ENCODE data around the gene GHRH. TPM values are rescaled to one million over a fixed set of nuclear protein-coding genes. Genes with fewer than 3 reads are reported as not detected.

The GHRH gene
- total RNA-seq, 2 experiments from 2014 or later: not detected

DNA sequence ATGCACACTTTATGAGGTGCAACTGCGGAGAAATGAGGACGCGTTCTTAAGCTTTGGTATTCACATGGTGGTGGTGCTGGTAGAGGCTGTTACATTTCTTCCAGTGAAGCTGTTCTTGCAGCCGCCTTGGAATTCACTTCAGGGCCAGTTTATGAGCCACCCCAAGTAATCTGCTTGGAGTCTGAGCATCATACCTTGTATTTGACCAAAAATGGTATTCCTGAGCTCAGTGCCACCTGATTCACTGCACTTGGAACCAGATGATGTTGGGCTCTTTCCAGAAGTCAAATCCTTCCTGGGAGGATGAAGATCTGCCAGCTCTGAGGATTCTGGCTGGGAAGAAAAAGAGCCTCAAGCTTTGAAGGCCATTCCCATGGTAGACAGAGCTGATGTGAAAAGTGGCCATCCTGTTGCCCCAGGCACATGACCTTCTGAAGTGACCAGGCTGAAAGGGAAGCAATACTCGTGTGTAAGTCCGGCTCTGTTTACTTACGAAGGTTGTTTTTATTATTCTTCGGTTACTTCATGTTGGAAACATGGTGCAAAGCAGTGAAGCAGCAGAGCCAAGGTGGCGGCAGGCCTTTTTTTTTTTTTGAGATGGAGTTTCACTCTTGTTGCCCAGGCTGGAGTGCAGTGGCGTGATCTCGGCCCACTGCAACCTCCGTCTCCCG lies 35.6 kb upstream of the GHRH start:
- Mint-ChIP-seq H3K36me3 (peaks cover 45% of the 10 kb centered on the region), H3K27ac (no peak overlapping the region), H3K4me3 (no peak overlapping the region), H3K4me1 (peaks cover 36% of the 10 kb centered on the region), H3K27me3 (no peaks in the 10 kb centered on the region), H3K9me3 (ENCODE audit: low read depth) (no peaks in the 10 kb centered on the region)
- CTCF ChIA-PET: interaction anchor here (0.8 kb wide), 1 partner anchor 15 kb away, joined by 3 read pairs; no protein-coding TSS in a partner anchor
- no peak for ATAC-seq
- DNase-seq: no peak

DNA sequence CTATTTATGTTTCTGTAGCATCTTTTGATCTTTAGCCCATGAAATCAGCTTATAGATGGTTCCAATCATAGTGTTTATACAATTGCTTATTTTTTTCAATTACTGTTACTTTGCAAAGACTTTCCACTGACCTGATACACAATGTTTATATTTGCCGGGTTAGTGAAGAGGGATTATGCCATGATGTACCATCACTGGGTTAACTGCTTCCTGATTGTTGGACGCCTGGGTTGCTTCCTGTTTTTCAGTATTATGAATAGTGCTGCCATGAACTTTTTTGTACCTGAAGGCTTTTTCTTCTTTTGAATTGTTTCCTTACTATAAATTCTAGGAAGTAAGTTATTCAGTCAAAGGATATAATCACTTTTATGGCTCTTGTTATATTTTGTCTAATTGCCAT lies 34.8 kb upstream of the GHRH start:
- CTCF ChIA-PET: interaction anchor here (0.8 kb wide), 1 partner anchor 16 kb away, joined by 3 read pairs; no protein-coding TSS in a partner anchor
- peaks cover 42% of the 10 kb centered on the region for H3K36me3 Mint-ChIP-seq
- H3K27me3 Mint-ChIP-seq: no peaks in the 10 kb centered on the region
- no peak overlapping the region for H3K27ac Mint-ChIP-seq
- no peak overlapping the region for H3K4me3 Mint-ChIP-seq
- DNase-seq (no peak), ATAC-seq (no peak)
- H3K9me3 Mint-ChIP-seq (ENCODE audit: low read depth): no peaks in the 10 kb centered on the region
- peaks cover 41% of the 10 kb centered on the region for H3K4me1 Mint-ChIP-seq

DNA sequence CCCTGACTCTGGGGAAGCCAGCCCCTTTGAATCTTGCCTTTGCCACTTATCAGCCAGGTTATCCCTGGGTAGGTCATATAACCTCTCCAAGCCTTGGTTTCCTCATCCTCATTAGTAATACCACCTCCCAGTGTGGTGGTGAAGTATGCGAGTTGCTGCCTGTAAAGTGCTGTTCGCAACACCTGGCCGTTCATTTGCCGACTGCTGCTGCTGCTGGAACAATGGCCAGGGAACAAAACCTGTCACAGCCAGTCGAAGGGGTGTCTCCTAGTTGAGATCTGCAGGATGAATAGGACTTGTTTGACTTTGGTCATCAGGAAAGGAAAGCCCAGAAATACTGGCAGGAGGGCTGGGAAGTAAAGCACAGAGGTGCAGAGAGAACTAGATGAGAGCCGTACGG lies 34.0 kb upstream of the GHRH start:
- no peak for ATAC-seq
- H3K36me3 Mint-ChIP-seq: peaks cover 40% of the 10 kb centered on the region
- H3K27me3 Mint-ChIP-seq: no peaks in the 10 kb centered on the region
- no peak for DNase-seq
- peaks cover 49% of the 10 kb centered on the region for H3K4me1 Mint-ChIP-seq
- H3K4me3 Mint-ChIP-seq: no peak overlapping the region
- CTCF ChIA-PET: no interaction called here
- H3K27ac Mint-ChIP-seq: no peak overlapping the region
- H3K9me3 Mint-ChIP-seq (ENCODE audit: low read depth): no peaks in the 10 kb centered on the region

DNA sequence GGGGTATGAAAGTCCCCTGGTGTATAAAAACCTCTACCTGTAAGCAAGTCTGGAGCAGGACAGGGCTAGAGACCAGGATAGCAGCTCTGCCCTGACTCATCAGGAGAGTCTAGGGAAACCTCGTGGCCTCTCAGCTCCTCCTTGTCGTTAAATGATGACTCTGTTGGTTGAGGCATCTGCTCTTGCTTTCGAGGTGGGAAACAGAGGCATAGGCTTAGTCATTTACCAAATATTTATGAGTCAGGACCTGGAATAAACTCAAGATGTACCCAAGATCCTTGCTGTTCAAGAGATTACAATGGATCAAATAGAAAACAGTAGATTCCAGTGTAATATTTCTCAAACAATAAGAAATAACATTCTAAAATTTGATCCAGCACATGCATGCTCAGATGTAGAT lies 33.4 kb upstream of the GHRH start:
- CTCF ChIA-PET: no interaction called here
- Mint-ChIP-seq H3K36me3 (peaks cover 34% of the 10 kb centered on the region), H3K4me3 (no peak overlapping the region), H3K9me3 (ENCODE audit: low read depth) (no peaks in the 10 kb centered on the region), H3K27ac (no peak overlapping the region), H3K4me1 (peaks cover 50% of the 10 kb centered on the region), H3K27me3 (no peaks in the 10 kb centered on the region)
- ATAC-seq: peak; percentile 51
- DNase-seq: no peak

DNA sequence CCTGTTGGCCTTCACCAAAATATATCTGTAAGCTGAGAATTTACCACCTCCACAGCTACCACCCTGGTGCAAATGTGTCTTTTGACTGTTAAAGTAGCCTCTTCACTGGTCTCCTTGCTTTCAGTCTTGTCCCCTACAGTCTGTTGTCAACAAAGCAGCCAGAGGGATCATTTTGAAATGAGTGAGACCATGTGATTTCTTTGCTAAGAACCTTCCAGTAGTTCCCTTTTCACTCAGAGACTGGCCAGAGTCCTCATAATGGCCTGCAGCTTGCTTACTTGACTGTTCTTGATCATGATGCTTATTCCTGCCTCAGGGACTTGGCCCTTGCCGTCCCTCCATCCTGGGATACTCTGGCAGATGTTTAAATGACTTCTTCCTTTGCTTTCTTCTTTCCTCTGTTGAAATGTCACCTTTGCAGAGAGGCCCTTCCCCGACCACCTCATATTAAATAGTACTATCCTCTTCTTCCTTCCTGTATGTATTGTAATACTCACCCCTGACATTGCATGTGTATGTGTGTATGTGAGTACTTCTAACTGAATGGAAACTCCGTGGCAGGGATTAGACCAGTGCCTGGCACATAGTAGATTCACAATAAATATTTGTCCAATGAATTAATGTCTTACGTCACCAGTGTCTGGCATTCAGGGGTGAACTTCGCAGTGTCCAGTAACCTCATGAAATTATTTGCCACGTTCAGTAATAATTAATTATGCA lies 32.8 kb upstream of the GHRH start:
- Mint-ChIP-seq H3K9me3 (ENCODE audit: low read depth) (no peaks in the 10 kb centered on the region), H3K27ac (no peak overlapping the region), H3K4me3 (no peak overlapping the region), H3K4me1 (peaks cover 53% of the 10 kb centered on the region), H3K27me3 (no peaks in the 10 kb centered on the region), H3K36me3 (peaks cover 31% of the 10 kb centered on the region)
- DNase-seq (no peak), ATAC-seq (no peak)
- CTCF ChIA-PET: no interaction called here

DNA sequence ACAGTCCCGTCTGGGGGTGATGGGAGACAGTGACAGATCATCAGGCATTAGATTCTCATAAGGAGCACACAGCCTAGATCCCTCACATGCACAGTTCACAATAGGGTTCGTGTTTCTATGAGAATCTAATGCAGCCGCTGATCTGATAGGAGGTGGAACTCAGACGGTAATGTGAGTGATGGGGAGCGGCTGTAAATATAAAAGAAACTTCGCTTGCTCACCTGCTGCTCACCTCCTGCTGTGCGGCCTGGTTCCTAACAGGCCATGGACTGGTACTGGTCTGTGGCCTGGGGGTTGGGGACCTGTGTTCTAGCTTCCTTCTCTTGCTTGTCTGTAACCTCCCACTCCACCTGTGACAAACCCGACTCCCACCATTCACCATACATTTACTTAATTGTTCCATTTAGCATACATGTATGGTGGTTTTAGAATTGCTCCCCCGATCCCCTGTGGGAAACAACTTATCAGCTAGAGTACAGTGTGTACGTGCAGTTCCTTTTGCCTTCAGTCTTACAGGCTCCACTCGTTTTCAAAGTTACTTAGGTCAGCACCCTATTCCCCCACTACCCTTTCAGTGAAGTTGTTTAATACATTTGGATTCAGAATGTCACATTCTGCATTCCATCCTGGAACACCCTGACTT lies 31.8 kb upstream of the GHRH start:
- H3K27ac Mint-ChIP-seq: no peak overlapping the region
- H3K4me1 Mint-ChIP-seq: peaks cover 58% of the 10 kb centered on the region
- no peak for ATAC-seq
- DNase-seq: no peak
- CTCF ChIA-PET: no interaction called here
- peaks cover 27% of the 10 kb centered on the region for H3K36me3 Mint-ChIP-seq
- no peaks in the 10 kb centered on the region for H3K9me3 Mint-ChIP-seq (ENCODE audit: low read depth)
- no peak overlapping the region for H3K4me3 Mint-ChIP-seq
- no peaks in the 10 kb centered on the region for H3K27me3 Mint-ChIP-seq

DNA sequence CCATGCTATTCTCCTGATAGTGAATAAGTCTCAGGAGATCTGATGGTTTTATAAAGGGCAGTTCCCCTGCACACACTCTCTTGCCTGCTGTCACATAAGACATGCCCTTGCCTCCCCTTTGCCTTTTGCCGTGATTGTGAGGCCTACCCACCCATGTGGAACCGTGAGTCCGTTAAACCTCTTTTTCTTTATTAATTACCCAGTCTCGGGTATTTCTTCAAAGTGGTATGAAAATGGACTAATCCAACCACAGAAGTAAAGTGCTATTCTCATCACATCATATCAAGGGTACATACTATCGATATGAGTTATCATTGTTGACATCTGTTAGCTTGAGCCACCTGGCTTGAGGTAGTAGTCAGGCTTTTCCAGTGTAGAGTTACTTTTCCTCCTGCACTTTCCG lies 30.1 kb upstream of the GHRH start:
- Mint-ChIP-seq H3K4me1 (peaks cover 52% of the 10 kb centered on the region), H3K9me3 (ENCODE audit: low read depth) (no peaks in the 10 kb centered on the region), H3K27me3 (no peaks in the 10 kb centered on the region), H3K36me3 (peaks cover 21% of the 10 kb centered on the region), H3K4me3 (peak overlapping the region; percentile 16), H3K27ac (peak overlapping the region; percentile 7)
- CTCF ChIA-PET: no interaction called here
- no peak for ATAC-seq
- DNase-seq: no peak

DNA sequence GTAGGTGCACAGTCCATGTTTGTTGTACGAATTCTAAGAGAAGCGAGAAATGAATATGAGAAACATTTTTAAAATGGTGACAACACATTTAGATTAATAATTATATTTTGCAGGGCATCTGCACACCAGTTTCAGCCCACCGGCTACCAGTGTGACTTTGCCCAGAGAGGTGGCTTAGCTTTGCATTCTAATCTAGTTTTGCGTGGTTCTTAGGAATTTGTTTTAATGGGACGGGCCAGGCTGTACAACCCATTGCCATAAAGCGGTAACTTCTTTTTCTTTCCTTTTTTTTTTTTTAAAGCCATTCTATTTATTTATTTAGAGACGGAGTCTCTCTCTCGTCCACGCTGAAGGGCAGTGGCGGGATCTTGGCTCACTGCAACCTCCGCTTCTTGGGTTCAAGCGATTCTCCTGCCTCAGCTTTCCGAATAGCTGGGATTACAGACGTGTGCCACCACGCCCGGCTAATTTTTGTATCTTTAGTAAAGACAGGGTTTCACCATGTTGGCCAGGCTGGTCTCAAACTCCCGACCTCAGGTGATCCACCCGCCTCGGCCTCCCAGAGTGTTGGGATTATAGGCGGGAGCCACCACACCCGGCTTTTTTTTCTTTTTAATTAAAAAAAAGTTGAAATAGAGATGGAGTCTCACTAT lies 28.7 kb upstream of the GHRH start:
- no peaks in the 10 kb centered on the region for H3K9me3 Mint-ChIP-seq (ENCODE audit: low read depth)
- CTCF ChIA-PET: interaction anchor here (1.2 kb wide), 3 partner anchors 55 to 100 kb away, joined by 3 read pairs; no protein-coding TSS in a partner anchor
- ATAC-seq (no peak), DNase-seq (no peak)
- peaks cover 43% of the 10 kb centered on the region for H3K4me1 Mint-ChIP-seq
- peak overlapping the region; percentile 81 for H3K4me3 Mint-ChIP-seq
- H3K27ac Mint-ChIP-seq: peak overlapping the region; percentile 91
- peaks cover 21% of the 10 kb centered on the region for H3K36me3 Mint-ChIP-seq
- no peaks in the 10 kb centered on the region for H3K27me3 Mint-ChIP-seq

DNA sequence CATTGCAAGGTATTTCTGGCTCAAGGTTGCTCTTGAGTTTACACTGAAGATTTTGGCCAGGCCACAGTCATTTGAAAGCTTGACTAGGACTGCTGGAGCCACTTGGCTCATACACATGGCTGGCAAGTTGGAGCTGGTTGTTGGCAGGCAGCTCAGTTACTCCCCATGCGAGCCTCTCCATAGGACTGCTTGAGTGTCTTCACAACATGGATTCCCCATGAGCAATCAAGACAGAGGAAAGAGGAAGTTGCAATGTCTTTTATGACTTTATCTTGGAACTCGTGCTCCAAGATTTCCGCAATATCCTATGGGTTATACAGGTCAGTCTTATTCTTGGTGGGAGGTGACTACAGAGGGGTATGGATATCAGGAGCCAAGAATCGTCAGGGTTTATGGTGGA lies 26.5 kb upstream of the GHRH start:
- Mint-ChIP-seq H3K27ac (no peak overlapping the region), H3K27me3 (peaks cover 5% of the 10 kb centered on the region), H3K4me1 (peaks cover 26% of the 10 kb centered on the region), H3K4me3 (peak overlapping the region; percentile 31), H3K36me3 (peaks cover 15% of the 10 kb centered on the region), H3K9me3 (ENCODE audit: low read depth) (no peaks in the 10 kb centered on the region)
- DNase-seq: no peak
- CTCF ChIA-PET: interaction anchor here (1.9 kb wide), 2 partner anchors 12 to 240 kb away, joined by 5 read pairs; partner anchors contain the start of gene BLCAP
- no peak for ATAC-seq

DNA sequence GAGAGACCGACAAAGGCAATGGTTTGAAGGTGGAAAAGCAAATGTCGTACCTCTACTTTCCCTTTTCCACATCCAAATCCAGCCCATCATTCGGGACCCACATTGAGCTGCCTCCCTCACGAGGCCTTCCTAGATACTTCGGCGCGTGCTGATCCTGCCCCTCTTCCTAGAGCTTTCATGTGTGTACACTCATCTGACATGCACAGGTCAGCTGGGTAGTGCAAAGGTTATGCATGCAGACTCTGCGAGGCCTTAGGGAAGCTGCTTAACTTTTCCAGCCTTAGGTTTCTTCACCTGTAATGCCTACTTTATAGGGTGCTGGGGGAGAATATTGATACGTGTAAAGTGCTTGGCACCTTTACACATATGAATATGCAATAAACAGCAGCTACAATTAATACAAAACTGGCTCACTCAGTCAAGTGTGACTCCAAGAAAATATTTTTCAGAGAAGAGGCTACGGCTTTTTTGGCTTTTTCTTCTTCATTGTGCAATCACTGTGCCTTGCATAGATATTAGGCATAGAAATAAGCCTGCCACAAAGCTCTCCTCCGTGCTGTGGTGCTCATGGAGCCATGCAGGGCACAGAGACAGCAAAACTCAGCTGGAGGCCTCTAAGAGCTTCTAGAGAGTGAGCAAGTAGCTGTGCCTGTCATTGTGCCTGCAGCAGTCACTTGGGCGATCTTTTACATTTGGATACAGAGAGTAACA lies 24.2 kb upstream of the GHRH start:
- Mint-ChIP-seq H3K4me3 (no peak overlapping the region), H3K27me3 (peaks cover 14% of the 10 kb centered on the region), H3K9me3 (ENCODE audit: low read depth) (no peaks in the 10 kb centered on the region), H3K4me1 (peaks cover 12% of the 10 kb centered on the region), H3K36me3 (no peaks in the 10 kb centered on the region), H3K27ac (no peak overlapping the region)
- CTCF ChIA-PET: interaction anchor here (1.3 kb wide), 1 partner anchor 9 kb away, joined by 3 read pairs; no protein-coding TSS in a partner anchor
- DNase-seq (no peak), ATAC-seq (no peak)

DNA sequence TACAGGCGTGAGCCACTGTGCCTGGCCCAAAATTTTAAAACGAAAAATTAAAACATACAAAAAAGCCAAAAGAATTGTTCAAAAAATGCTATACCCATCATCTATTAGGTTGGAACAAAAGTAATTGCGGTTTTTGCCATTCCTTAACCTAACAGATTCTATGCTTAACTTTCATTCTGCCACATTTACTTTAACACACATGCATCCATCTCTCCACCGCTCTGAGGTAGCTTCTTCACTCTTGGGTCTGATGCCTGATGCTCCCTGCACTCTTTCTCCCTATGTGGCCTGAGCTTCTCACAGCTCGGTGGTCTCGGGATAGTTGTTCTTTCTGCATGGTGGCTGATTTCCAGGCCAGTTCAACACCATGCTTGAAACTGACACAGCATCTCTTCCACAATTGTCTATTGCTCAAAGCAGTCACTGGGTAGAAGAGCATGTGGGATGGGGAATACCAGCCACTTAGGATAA lies 23.1 kb upstream of the GHRH start:
- peaks cover 7% of the 10 kb centered on the region for H3K4me1 Mint-ChIP-seq
- CTCF ChIA-PET: interaction anchor here (1.3 kb wide), 2 partner anchors 8 to 14 kb away, joined by 3 read pairs; no protein-coding TSS in a partner anchor
- H3K27ac Mint-ChIP-seq: no peak overlapping the region

DNA sequence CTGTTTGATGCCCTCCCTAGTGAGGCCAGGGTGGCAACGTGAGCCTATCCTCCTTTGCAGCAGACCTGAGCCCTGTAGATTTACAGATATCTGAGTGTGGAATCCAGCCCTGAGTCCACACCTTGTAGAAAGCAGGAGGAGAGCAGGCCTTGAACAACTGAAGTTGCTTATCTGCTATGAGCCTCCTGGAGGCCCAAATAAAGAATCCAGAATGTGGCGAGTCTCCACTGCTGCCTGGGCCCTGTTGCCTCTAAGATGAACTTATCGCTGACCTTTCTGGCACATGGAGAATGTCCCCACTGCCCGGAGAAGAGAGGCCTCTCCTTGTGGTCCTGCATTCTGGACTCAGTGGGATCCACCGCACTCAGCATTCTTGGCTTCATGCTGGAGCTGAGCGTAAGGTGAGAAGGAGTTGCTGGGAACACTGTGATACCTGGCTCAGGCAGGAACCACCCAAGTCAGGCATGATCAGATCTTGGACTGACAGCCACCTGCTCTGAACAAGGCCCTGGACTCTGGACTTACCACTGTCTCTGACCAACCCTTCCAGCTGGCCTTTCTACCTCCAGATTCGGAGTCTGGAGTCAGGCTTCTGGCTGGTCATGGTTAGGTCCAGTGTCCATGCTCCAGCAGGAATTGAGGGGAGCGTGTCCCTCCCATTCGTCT lies 22.0 kb upstream of the GHRH start:
- CTCF ChIA-PET: interaction anchor here (1.3 kb wide), 1 partner anchor 13 kb away, joined by 3 read pairs; no protein-coding TSS in a partner anchor
- Mint-ChIP-seq H3K4me3 (no peak overlapping the region), H3K27ac (no peak overlapping the region), H3K36me3 (no peaks in the 10 kb centered on the region), H3K9me3 (ENCODE audit: low read depth) (no peaks in the 10 kb centered on the region), H3K4me1 (peaks cover 3% of the 10 kb centered on the region), H3K27me3 (peaks cover 16% of the 10 kb centered on the region)
- no peak for ATAC-seq
- no peak for DNase-seq

More for the DNA sequence above, 23.1 kb upstream of the GHRH start:
- Mint-ChIP-seq H3K9me3 (ENCODE audit: low read depth) (no peaks in the 10 kb centered on the region), H3K36me3 (no peaks in the 10 kb centered on the region), H3K27me3 (peaks cover 16% of the 10 kb centered on the region), H3K4me3 (no peak overlapping the region)
- DNase-seq: no peak
- no peak for ATAC-seq
